HCT116 (cell line): ENCODE results near the gene CDH13.

ENCODE experiments used
- CTCF ChIP-seq, 3 experiments: fragments of 200-600 bp in 1 of 3; sonication (generic) in 1 of 3; IDR thresholded peaks in 2 of 3; conservative IDR thresholded peaks in 1 of 3; 2 replicates each; pipeline ENCODE4 v1.5.1; 2012 to 2017; ENCODE audit warnings: low read depth in 2 of 3, low read length in 2 of 3, antibody characterized with exemption in 1 of 3, borderline replicate concordance in 1 of 3, control low read depth in 1 of 3, mild to moderate bottlenecking in 1 of 3, mixed read lengths in 1 of 3, mixed run types in 1 of 3, moderate library complexity in 1 of 3; ENCODE audit not compliant: insufficient read depth in 1 of 3
- EGR1 ChIP-seq: IDR thresholded peaks from 2 replicates; pipeline ENCODE4 v1.6.1; 2012; ENCODE audit warnings: low read depth
- EZH2 ChIP-seq: fragments of 200-600 bp; sonication (generic); IDR thresholded peaks from 2 replicates; pipeline ENCODE4 v1.6.1; 2017; ENCODE audit warnings: antibody characterized with exemption, mixed run types
- EZH2phosphoT487 ChIP-seq: fragments of 200-600 bp; IDR thresholded peaks from 2 replicates; pipeline ENCODE4 v1.6.1; 2018; ENCODE audit warnings: antibody characterized with exemption, borderline replicate concordance
- FOSL1 ChIP-seq: IDR thresholded peaks from 2 replicates; pipeline ENCODE4 v1.6.1; 2012; ENCODE audit warnings: low read depth
- JUND ChIP-seq: IDR thresholded peaks from 2 replicates; pipeline ENCODE4 v1.6.1; 2012
- POLR2A ChIP-seq: IDR thresholded peaks from 2 replicates; pipeline ENCODE4 v1.7.0; 2011; ENCODE audit warnings: borderline replicate concordance; ENCODE audit not compliant: insufficient read depth, insufficient read length; ENCODE audit errors: extremely low read depth
- REST ChIP-seq: IDR thresholded peaks from 2 replicates; pipeline ENCODE4 v1.6.1; 2012; ENCODE audit warnings: low read depth
- SRF ChIP-seq: IDR thresholded peaks from 2 replicates; pipeline ENCODE4 v1.6.1; 2012; ENCODE audit warnings: low read depth
- TF ChIP-seq, protein P1 (sequence below): IDR thresholded peaks from 2 replicates; pipeline ENCODE4 v1.6.1; 2012
- TF ChIP-seq, protein P2 (sequence below): IDR thresholded peaks from 2 replicates; pipeline ENCODE4 v1.6.1; 2012

DNA sequence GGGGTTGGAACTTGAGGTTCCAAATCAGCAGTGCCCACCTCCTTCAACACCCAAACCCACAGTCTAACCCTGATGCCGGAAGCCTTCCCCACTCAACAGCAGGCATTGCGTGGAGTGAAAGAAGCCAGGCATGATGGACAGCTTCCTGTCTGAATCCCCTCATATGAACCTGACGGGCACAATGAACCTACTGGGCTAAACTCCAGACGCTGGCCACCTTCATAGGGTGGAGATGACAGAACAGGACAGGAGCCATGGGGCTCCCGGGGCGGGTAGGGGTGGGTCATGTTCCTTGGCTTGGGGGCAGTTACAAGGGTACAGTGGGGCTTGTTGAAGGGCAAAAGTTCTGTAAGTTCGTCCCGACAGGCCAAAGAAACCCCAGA is 1180.5 kb downstream of the CDH13 start:
- TF ChIP-seq POLR2A (no peak), SRF (no peak), CTCF (IDR thresholded peaks at IDR 0.05 in 2 of 3, conservative IDR thresholded peaks at IDR 0.05 in 1 of 3; ENCODE audit: borderline replicate concordance in 1 of 3, insufficient read depth in 1 of 3, low read depth in 2 of 3, low read length in 2 of 3) (no peak), EZH2 (no peak), EZH2phosphoT487 (no peak), JUND (no peak), FOSL1 (no peak), EGR1 (no peak), REST (no peak)
- TF ChIP-seq, protein P1, sequence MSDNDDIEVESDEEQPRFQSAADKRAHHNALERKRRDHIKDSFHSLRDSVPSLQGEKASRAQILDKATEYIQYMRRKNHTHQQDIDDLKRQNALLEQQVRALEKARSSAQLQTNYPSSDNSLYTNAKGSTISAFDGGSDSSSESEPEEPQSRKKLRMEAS, result no peak
- TF ChIP-seq, protein P2, sequence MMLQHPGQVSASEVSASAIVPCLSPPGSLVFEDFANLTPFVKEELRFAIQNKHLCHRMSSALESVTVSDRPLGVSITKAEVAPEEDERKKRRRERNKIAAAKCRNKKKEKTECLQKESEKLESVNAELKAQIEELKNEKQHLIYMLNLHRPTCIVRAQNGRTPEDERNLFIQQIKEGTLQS, result no peak
